HepG2 (cell line): ENCODE measurements around the gene EPC1. TPM values are rescaled to one million over a fixed set of nuclear protein-coding genes. Genes with fewer than 3 reads are reported as not detected.

Experiments
- ATAC-seq: fragments of 200-7000 bp; cut with Tn5 transposase; 3 replicates; pipeline ENCODE4 v1.9.1; 2020; ENCODE audit warnings: mild to moderate bottlenecking, moderate library complexity
- BruUV-seq: library from RNA; stranded (reverse); fragments of 400-500 nt; replicated peaks from 2 replicates; lab custom pipeline; 2021; lab: Mats Ljungman, UMichigan
- CTCF ChIA-PET: fragments of 300-600 bp; formaldehyde crosslinking; extraction: SDS; loops from one replicate; lab custom pipeline; 2021; ENCODE audit warnings: low total read pairs, inconsistent platforms, low intra/inter-chr PET ratio; lab: Yijun Ruan, JAX
- POLR2A ChIA-PET: fragments of 350-600 bp; sonication (Branson Sonifier 250); formaldehyde crosslinking; loops from one replicate; lab custom pipeline; 2020; ENCODE audit warnings: antibody characterized with exemption, inconsistent platforms; lab: Yijun Ruan, JAX
- DNase-seq: peaks from one replicate; pipeline ENCODE4 v3.0.0-alpha.2; 2015; ENCODE audit warnings: low spot score
- FAIRE-seq: peaks from 3 replicates; lab custom pipeline; 2011; peaks lifted over from hg19 to GRCh38; lab: Jason Lieb, UNC
- H2AFZ ChIP-seq: one replicate; pipeline ENCODE4 v1.6.1; 2011; ENCODE audit warnings: low read length, inconsistent platforms
- H3K27ac ChIP-seq: fragments of 300-600 bp; 3 replicates; pipeline ENCODE4 v1.8.0; 2011; ENCODE audit warnings: mixed run types, mild to moderate bottlenecking, mixed read lengths, low read length, inconsistent platforms; ENCODE audit not compliant: insufficient read depth; ENCODE audit errors: extremely low read length
- H3K27me3 ChIP-seq, 2 experiments: fragments of 200-600 bp in 1 of 2; 2 replicates in 1 of 2; 3 replicates in 1 of 2; pipeline versions ENCODE4 v1.6.0 to v1.8.0; 2011; ENCODE audit warnings: low read length in 2 of 2, mild to moderate bottlenecking in 2 of 2, moderate library complexity in 2 of 2, inconsistent platforms in 1 of 2; ENCODE audit not compliant: insufficient read depth in 2 of 2, control insufficient read depth in 1 of 2
- H3K36me3 ChIP-seq, 2 experiments: fragments of 200-600 bp in 1 of 2; replicated peaks in 1 of 2; 2 replicates in 1 of 2; 3 replicates in 1 of 2; pipeline versions ENCODE4 v1.5.1 to v1.8.0; 2011; ENCODE audit warnings: low read length in 2 of 2, inconsistent platforms in 1 of 2; ENCODE audit not compliant: insufficient read depth in 2 of 2, control insufficient read depth in 1 of 2
- H3K4me1 ChIP-seq: 2 replicates; pipeline ENCODE4 v1.5.1; 2012; ENCODE audit warnings: low read length, inconsistent platforms; ENCODE audit not compliant: insufficient read depth
- H3K4me2 ChIP-seq: 2 replicates; pipeline ENCODE4 v1.6.0; 2011; ENCODE audit warnings: low read depth, low read length, inconsistent platforms
- H3K4me3 ChIP-seq, 3 experiments: fragments of 200-600 bp in 1 of 3; sonication (generic), shearing (Covaris generic) in 1 of 3; replicated peaks in 1 of 3; 2 replicates each; pipeline ENCODE4 v1.5.1; 2011 to 2016; ENCODE audit warnings: low read length in 3 of 3, inconsistent platforms in 2 of 3, low read depth in 2 of 3, mild to moderate bottlenecking in 2 of 3, control low read depth in 1 of 3, mixed read lengths in 1 of 3; ENCODE audit not compliant: insufficient read depth in 1 of 3
- H3K79me2 ChIP-seq: one replicate; pipeline ENCODE4 v1.6.1; 2011; ENCODE audit warnings: low read length, inconsistent platforms; ENCODE audit not compliant: insufficient read depth
- H3K9ac ChIP-seq: 2 replicates; pipeline ENCODE4 v1.6.0; 2011; ENCODE audit warnings: mild to moderate bottlenecking, low read depth, low read length, inconsistent platforms; ENCODE audit not compliant: insufficient read depth
- H3K9me3 ChIP-seq: 2 replicates; pipeline ENCODE4 v1.5.1; 2012; ENCODE audit warnings: mild to moderate bottlenecking, low read length
- H4K20me1 ChIP-seq: 2 replicates; pipeline ENCODE4 v1.6.0; 2011; ENCODE audit warnings: inconsistent platforms, mild to moderate bottlenecking, low read length, moderate library complexity; ENCODE audit not compliant: insufficient read depth
- CREM ChIP-seq, 2 experiments: sonication (generic) in 1 of 2; formaldehyde crosslinking in 1 of 2; IDR thresholded peaks; 2 replicates each; pipeline versions ENCODE4 v1.4.0 to v1.6.1; 2016 to 2020; ENCODE audit warnings: antibody characterized with exemption in 1 of 2, mild to moderate bottlenecking in 1 of 2, missing genetic modification reagents in 1 of 2
- HCFC1 ChIP-seq: fragments of 150-350 bp; IDR thresholded peaks from 2 replicates; pipeline ENCODE4 v1.6.1; 2014; ENCODE audit warnings: low read depth, low read length
- RFX3 ChIP-seq: IDR thresholded peaks from 2 replicates; pipeline ENCODE4 v1.6.1; 2016; ENCODE audit warnings: missing biosample characterization, missing genetic modification reagents
- TBX3 ChIP-seq: fragments of 450-650 bp; IDR thresholded peaks from 2 replicates; pipeline ENCODE4 v1.6.1; 2017; ENCODE audit warnings: antibody characterized with exemption, mild to moderate bottlenecking, inconsistent platforms, borderline replicate concordance
- TCF12 ChIP-seq, 2 experiments: fragments of 450-650 bp in 1 of 2; sonication (generic) in 1 of 2; formaldehyde crosslinking in 1 of 2; IDR thresholded peaks; 2 replicates each; pipeline versions ENCODE4 v1.6.1 to v1.8.0; 2017 to 2022; ENCODE audit warnings: antibody characterized with exemption in 1 of 2, mild to moderate bottlenecking in 1 of 2, missing genetic modification reagents in 1 of 2, moderate library complexity in 1 of 2
- ZBTB34 ChIP-seq: sonication (generic); formaldehyde crosslinking; IDR thresholded peaks from 2 replicates; pipeline ENCODE4 v1.8.0; 2022; ENCODE audit warnings: mild to moderate bottlenecking, missing genetic modification reagents
- ZFP1 ChIP-seq: IDR thresholded peaks from 2 replicates; pipeline ENCODE4 v1.6.1; 2016
- ZFP36L1 ChIP-seq: sonication (generic); formaldehyde crosslinking; IDR thresholded peaks from 2 replicates; pipeline ENCODE4 v1.8.0; 2022; ENCODE audit warnings: mild to moderate bottlenecking, missing genetic modification reagents, moderate library complexity
- ZIK1 ChIP-seq: sonication (generic); formaldehyde crosslinking; IDR thresholded peaks from 2 replicates; pipeline ENCODE4 v1.5.0; 2020; ENCODE audit warnings: mild to moderate bottlenecking, low read depth, missing genetic modification reagents, borderline replicate concordance
- ZKSCAN1 ChIP-seq: fragments of 150-350 bp; IDR thresholded peaks from 2 replicates; pipeline ENCODE4 v1.6.1; 2014; ENCODE audit warnings: low read length
- ZNF691 ChIP-seq: sonication (generic); formaldehyde crosslinking; IDR thresholded peaks from 2 replicates; pipeline ENCODE4 v1.4.0; 2020; ENCODE audit warnings: missing genetic modification reagents, low read depth, mild to moderate bottlenecking, borderline replicate concordance
- ZNF777 ChIP-seq: sonication (generic); formaldehyde crosslinking; IDR thresholded peaks from 2 replicates; pipeline ENCODE4 v1.4.0; 2020; ENCODE audit warnings: missing genetic modification reagents
- WGBS: methylation state at CpG from one replicate; pipeline ENCODE4 v1.1.6; 2017; ENCODE audit warnings: low lambda C conversion rate; 5-methylcytosine and 5-hydroxymethylcytosine counted together
- in situ Hi-C: cut with HindIII; loops from 2 replicates; pipeline ENCODE4 v1.10.0; 2017; ENCODE audit warnings: low pct_unique_long_range_greater_than_20kb; ENCODE audit not compliant: extremely low pct_ligation_motif_present
- intact Hi-C: fragments of 100-400 bp; cut with micrococcal nuclease; formaldehyde crosslinking; loops from one replicate; pipeline ENCODE4 v1.10.0; 2022; ENCODE audit not compliant: unreplicated experiment
- polyA plus RNA-seq, 8 experiments: library from polyadenylated mRNA; depleted of rRNA in 3 of 8; stranded (reverse) in 7 of 8; unstranded in 1 of 8; fragments of >200 nt; fragmentation: Illumina TruSeq in 4 of 8; extraction: Trizol in 4 of 8; gene quantifications; 2 replicates each; pipeline versions ENCODE4 v1.2.1 to v1.2.3, GENCODE V29; 2011 to 2016; ENCODE audit warnings: low read depth in 4 of 8, missing spikeins in 1 of 8, mixed read lengths in 1 of 8; ENCODE audit not compliant: insufficient read depth in 1 of 8
- total RNA-seq, 5 experiments: library from RNA; depleted of rRNA; stranded (reverse); fragments of >200 nt; fragmentation: Illumina TruSeq; extraction: Trizol; gene quantifications; 2 replicates each; pipeline ENCODE4 v1.2.3, GENCODE V29; 2016; ENCODE audit warnings: low read depth in 1 of 5
- TF ChIP-seq, protein P1 (sequence below): sonication (generic); formaldehyde crosslinking; IDR thresholded peaks from 2 replicates; pipeline ENCODE4 v1.9.0; 2021; ENCODE audit warnings: missing genetic modification reagents, borderline replicate concordance
- TF ChIP-seq, protein P2 (sequence below): sonication (generic); formaldehyde crosslinking; IDR thresholded peaks from 2 replicates; pipeline ENCODE4 v1.5.1; 2020; ENCODE audit warnings: mild to moderate bottlenecking, missing genetic modification reagents, borderline replicate concordance

Gene EPC1
- total and polyA plus RNA-seq, 2 of the 13 experiments (the other 11 are each of a cell fraction or from before 2014, with no cell fraction given): 28.7 to 44.2 TPM

- no peak for TF ChIP-seq ZIK1
- TF ChIP-seq HCFC1: no peak
- TF ChIP-seq CREM (IDR thresholded peaks at IDR 0.05): no peak
- TF ChIP-seq CREM (CRISPR knock-in tag; IDR thresholded peaks at IDR 0.05): no peak
- no peak for TF ChIP-seq TBX3
- no peak for TF ChIP-seq ZFP36L1 (CRISPR knock-in tag)
- TF ChIP-seq TCF12 (IDR thresholded peaks at IDR 0.05): no peak
- TF ChIP-seq TCF12 (CRISPR knock-in tag; IDR thresholded peaks at IDR 0.05): no peak
Measured at GRCh38 chr10:32386623-32387260, 39.8 kb upstream of the EPC1 start (continued).

DNA sequence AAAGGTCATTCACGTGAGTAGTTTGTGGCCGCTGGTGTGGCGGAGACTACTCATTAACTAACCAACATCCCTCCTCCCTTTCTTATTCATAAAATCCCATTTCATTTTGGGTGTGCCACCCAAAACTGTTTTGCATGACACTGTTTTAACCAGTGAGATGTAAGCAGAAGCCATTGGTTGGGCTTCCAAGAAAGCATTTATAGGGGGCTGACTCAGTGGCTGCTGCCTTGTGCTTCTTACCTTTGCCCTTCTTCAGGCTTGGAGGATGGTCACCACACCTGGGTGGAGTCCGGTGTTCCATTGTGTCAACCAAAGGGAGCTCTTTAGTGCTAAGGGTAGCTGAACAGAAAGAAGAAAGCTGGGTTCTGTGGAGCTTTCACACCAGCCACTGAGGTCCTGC lies 37.2 kb upstream of the EPC1 start:
- CTCF ChIA-PET: no interaction called here
- H4K20me1 ChIP-seq: no peaks in the 10 kb centered on the region
- H3K4me3 ChIP-seq: no peak overlapping the region
- in situ Hi-C loops: no loop called here
- 0 out of 2 replicates have a peak overlapping the region, but pooled peaks have one; percentile 18 for H3K4me2 ChIP-seq
- BruUV-seq: no TSS peak
- ATAC-seq (no peak), DNase-seq (no peak), FAIRE-seq (no peak)
- 20% methylated on average over 4 of the region's 4 CpGs for WGBS
- H3K36me3 ChIP-seq: no peaks in the 10 kb centered on the region
- intact Hi-C loops: no loop called here
- H3K9me3 ChIP-seq: no peaks in the 10 kb centered on the region
- peaks cover 30% of the 10 kb centered on the region for H3K4me1 ChIP-seq
- POLR2A ChIA-PET: no interaction called here
- no peaks in the 10 kb centered on the region for H3K27me3 ChIP-seq
- no peaks in the 10 kb centered on the region for H3K79me2 ChIP-seq
- no peak overlapping the region for H3K9ac ChIP-seq
- H3K27ac ChIP-seq: no peak overlapping the region
- H2AFZ ChIP-seq: no peak overlapping the region
- no peak for TF ChIP-seq ZBTB34 (CRISPR knock-in tag)
- TF ChIP-seq ZNF691 (CRISPR knock-in tag): no peak
- TF ChIP-seq ZKSCAN1: no peak
- no peak for TF ChIP-seq ZFP1 (CRISPR knock-in tag)
- no peak for TF ChIP-seq RFX3 (CRISPR knock-in tag)
- TF ChIP-seq, protein P1, sequence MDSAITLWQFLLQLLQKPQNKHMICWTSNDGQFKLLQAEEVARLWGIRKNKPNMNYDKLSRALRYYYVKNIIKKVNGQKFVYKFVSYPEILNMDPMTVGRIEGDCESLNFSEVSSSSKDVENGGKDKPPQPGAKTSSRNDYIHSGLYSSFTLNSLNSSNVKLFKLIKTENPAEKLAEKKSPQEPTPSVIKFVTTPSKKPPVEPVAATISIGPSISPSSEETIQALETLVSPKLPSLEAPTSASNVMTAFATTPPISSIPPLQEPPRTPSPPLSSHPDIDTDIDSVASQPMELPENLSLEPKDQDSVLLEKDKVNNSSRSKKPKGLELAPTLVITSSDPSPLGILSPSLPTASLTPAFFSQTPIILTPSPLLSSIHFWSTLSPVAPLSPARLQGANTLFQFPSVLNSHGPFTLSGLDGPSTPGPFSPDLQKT (CRISPR knock-in tag): no peak
- TF ChIP-seq, protein P2, sequence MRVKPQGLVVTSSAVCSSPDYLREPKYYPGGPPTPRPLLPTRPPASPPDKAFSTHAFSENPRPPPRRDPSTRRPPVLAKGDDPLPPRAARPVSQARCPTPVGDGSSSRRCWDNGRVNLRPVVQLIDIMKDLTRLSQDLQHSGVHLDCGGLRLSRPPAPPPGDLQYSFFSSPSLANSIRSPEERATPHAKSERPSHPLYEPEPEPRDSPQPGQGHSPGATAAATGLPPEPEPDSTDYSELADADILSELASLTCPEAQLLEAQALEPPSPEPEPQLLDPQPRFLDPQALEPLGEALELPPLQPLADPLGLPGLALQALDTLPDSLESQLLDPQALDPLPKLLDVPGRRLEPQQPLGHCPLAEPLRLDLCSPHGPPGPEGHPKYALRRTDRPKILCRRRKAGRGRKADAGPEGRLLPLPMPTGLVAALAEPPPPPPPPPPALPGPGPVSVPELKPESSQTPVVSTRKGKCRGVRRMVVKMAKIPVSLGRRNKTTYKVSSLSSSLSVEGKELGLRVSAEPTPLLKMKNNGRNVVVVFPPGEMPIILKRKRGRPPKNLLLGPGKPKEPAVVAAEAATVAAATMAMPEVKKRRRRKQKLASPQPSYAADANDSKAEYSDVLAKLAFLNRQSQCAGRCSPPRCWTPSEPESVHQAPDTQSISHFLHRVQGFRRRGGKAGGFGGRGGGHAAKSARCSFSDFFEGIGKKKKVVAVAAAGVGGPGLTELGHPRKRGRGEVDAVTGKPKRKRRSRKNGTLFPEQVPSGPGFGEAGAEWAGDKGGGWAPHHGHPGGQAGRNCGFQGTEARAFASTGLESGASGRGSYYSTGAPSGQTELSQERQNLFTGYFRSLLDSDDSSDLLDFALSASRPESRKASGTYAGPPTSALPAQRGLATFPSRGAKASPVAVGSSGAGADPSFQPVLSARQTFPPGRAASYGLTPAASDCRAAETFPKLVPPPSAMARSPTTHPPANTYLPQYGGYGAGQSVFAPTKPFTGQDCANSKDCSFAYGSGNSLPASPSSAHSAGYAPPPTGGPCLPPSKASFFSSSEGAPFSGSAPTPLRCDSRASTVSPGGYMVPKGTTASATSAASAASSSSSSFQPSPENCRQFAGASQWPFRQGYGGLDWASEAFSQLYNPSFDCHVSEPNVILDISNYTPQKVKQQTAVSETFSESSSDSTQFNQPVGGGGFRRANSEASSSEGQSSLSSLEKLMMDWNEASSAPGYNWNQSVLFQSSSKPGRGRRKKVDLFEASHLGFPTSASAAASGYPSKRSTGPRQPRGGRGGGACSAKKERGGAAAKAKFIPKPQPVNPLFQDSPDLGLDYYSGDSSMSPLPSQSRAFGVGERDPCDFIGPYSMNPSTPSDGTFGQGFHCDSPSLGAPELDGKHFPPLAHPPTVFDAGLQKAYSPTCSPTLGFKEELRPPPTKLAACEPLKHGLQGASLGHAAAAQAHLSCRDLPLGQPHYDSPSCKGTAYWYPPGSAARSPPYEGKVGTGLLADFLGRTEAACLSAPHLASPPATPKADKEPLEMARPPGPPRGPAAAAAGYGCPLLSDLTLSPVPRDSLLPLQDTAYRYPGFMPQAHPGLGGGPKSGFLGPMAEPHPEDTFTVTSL: no peak
- TF ChIP-seq ZNF777 (CRISPR knock-in tag): no peak
